HEK293 (cell line): ENCODE data around the gene MYT1.

Experiments used
- CTCF ChIA-PET: fragments of 350-600 bp; formaldehyde crosslinking; extraction: SDS; loops from one replicate; lab custom pipeline; 2021; ENCODE audit warnings: antibody characterized with exemption; lab: Yijun Ruan, JAX
- POLR2A ChIA-PET: fragments of 300-600 bp; formaldehyde crosslinking; extraction: SDS; loops from one replicate; lab custom pipeline; 2020; ENCODE audit warnings: antibody characterized with exemption, inconsistent platforms; lab: Yijun Ruan, JAX
- H3K27ac ChIP-seq: fragments of 200-500 bp; sonication (Bioruptor generic); 2 replicates; pipeline ENCODE4 v1.5.1; 2014; ENCODE audit warnings: low read depth, low read length, control low read depth, inconsistent platforms; ENCODE audit errors: extremely low read depth
- H3K36me3 ChIP-seq, 2 experiments: fragments of 200-500 bp in 1 of 2; sonication (Bioruptor generic) in 1 of 2; 1 replicate in 1 of 2; 2 replicates in 1 of 2; pipeline ENCODE4 v1.5.1; 2014 to 2017; ENCODE audit warnings: inconsistent platforms in 2 of 2, low read length in 2 of 2; ENCODE audit not compliant: control insufficient read depth in 2 of 2, insufficient read depth in 1 of 2
- H3K4me1 ChIP-seq: fragments of 200-500 bp; sonication (Bioruptor generic); 2 replicates; pipeline ENCODE4 v1.5.1; 2014; ENCODE audit warnings: mild to moderate bottlenecking, low read length, inconsistent platforms; ENCODE audit not compliant: control insufficient read depth, insufficient read depth
- H3K4me3 ChIP-seq: 2 replicates; pipeline ENCODE4 v1.5.1; 2011; ENCODE audit warnings: low read depth, mild to moderate bottlenecking, control low read depth, low read length, moderate library complexity
- H3K9me3 ChIP-seq: fragments of 200-500 bp; sonication (Bioruptor generic); 2 replicates; pipeline ENCODE4 v1.5.1; 2014; ENCODE audit warnings: low read depth, low read length, inconsistent platforms; ENCODE audit not compliant: control insufficient read depth, insufficient read depth
- GFI1B ChIP-seq: fragments of 450-650 bp; formaldehyde crosslinking; IDR thresholded peaks from 2 replicates; pipeline ENCODE4 v1.5.1; 2016; ENCODE audit warnings: missing biosample characterization, missing genetic modification characterization
- GLI2 ChIP-seq: fragments of 450-650 bp; formaldehyde crosslinking; IDR thresholded peaks from 2 replicates; pipeline ENCODE4; 2017; ENCODE audit warnings: missing biosample characterization, missing genetic modification characterization, low read depth, borderline replicate concordance
- KLF17 ChIP-seq: fragments of 450-650 bp; formaldehyde crosslinking; IDR thresholded peaks from 2 replicates; pipeline ENCODE4 v1.5.1; 2016; ENCODE audit warnings: missing biosample characterization, missing genetic modification characterization
- MYNN ChIP-seq: fragments of 450-650 bp; formaldehyde crosslinking; IDR thresholded peaks from 2 replicates; pipeline ENCODE4 v1.5.1; 2016; ENCODE audit warnings: missing biosample characterization, missing genetic modification characterization, borderline replicate concordance
- PRDM6 ChIP-seq: fragments of 450-650 bp; formaldehyde crosslinking; IDR thresholded peaks from 2 replicates; pipeline ENCODE4 v1.5.1; 2017; ENCODE audit warnings: missing biosample characterization, missing genetic modification characterization
- SCRT1 ChIP-seq: fragments of 450-650 bp; formaldehyde crosslinking; IDR thresholded peaks from 2 replicates; pipeline ENCODE4 v1.5.1; 2016; ENCODE audit warnings: missing biosample characterization, missing genetic modification characterization, borderline replicate concordance
- SCRT2 ChIP-seq: fragments of 450-650 bp; formaldehyde crosslinking; IDR thresholded peaks from 2 replicates; pipeline ENCODE4 v1.5.1; 2016; ENCODE audit warnings: missing biosample characterization, missing genetic modification characterization
- SP3 ChIP-seq: fragments of 450-650 bp; formaldehyde crosslinking; IDR thresholded peaks from 2 replicates; pipeline ENCODE4 v1.5.1; 2016; ENCODE audit warnings: missing biosample characterization, missing genetic modification characterization
- ZBTB48 ChIP-seq: fragments of 450-650 bp; formaldehyde crosslinking; IDR thresholded peaks from 2 replicates; pipeline ENCODE4 v1.5.1; 2016; ENCODE audit warnings: missing biosample characterization, missing genetic modification characterization
- ZNF138 ChIP-seq: fragments of 450-650 bp; formaldehyde crosslinking; IDR thresholded peaks from 2 replicates; pipeline ENCODE4 v1.5.1; 2016; ENCODE audit warnings: missing biosample characterization, missing genetic modification characterization, borderline replicate concordance
- ZNF146 ChIP-seq: fragments of 450-650 bp; formaldehyde crosslinking; IDR thresholded peaks from 2 replicates; pipeline ENCODE4 v1.5.1; 2016; ENCODE audit warnings: missing biosample characterization, missing genetic modification characterization
- ZNF157 ChIP-seq: fragments of 450-650 bp; formaldehyde crosslinking; IDR thresholded peaks from 2 replicates; pipeline ENCODE4 v1.5.1; 2016; ENCODE audit warnings: missing biosample characterization, missing genetic modification characterization
- ZNF174 ChIP-seq: fragments of 450-650 bp; formaldehyde crosslinking; IDR thresholded peaks from 2 replicates; pipeline ENCODE4 v1.5.0; 2017; ENCODE audit warnings: missing biosample characterization, mild to moderate bottlenecking, missing genetic modification characterization
- ZNF211 ChIP-seq: fragments of 450-650 bp; formaldehyde crosslinking; IDR thresholded peaks from 2 replicates; pipeline ENCODE4 v1.5.1; 2016; ENCODE audit warnings: low read depth, missing biosample characterization, missing genetic modification characterization
- ZNF221 ChIP-seq: fragments of 450-650 bp; formaldehyde crosslinking; IDR thresholded peaks from 2 replicates; pipeline ENCODE4 v1.5.1; 2017; ENCODE audit warnings: missing biosample characterization, missing genetic modification characterization, borderline replicate concordance
- ZNF23 ChIP-seq: fragments of 450-650 bp; formaldehyde crosslinking; IDR thresholded peaks from 2 replicates; pipeline ENCODE4 v1.5.1; 2016; ENCODE audit warnings: missing biosample characterization, missing genetic modification characterization, borderline replicate concordance
- ZNF292 ChIP-seq: fragments of 450-650 bp; formaldehyde crosslinking; IDR thresholded peaks from 2 replicates; pipeline ENCODE4 v1.5.1; 2016; ENCODE audit warnings: low read depth, missing biosample characterization, missing genetic modification characterization, borderline replicate concordance
- ZNF350 ChIP-seq: fragments of 450-650 bp; formaldehyde crosslinking; IDR thresholded peaks from 2 replicates; pipeline ENCODE4 v1.5.0; 2017; ENCODE audit warnings: missing biosample characterization, mild to moderate bottlenecking, missing genetic modification characterization
- ZNF362 ChIP-seq: fragments of 450-650 bp; formaldehyde crosslinking; IDR thresholded peaks from 2 replicates; pipeline ENCODE4 v1.5.1; 2016; ENCODE audit warnings: missing biosample characterization, missing genetic modification characterization
- ZNF394 ChIP-seq: fragments of 450-650 bp; formaldehyde crosslinking; IDR thresholded peaks from 2 replicates; pipeline ENCODE4 v1.5.1; 2016; ENCODE audit warnings: missing biosample characterization, missing genetic modification characterization, mild to moderate bottlenecking, moderate library complexity, borderline replicate concordance
- ZNF426 ChIP-seq: fragments of 450-650 bp; formaldehyde crosslinking; IDR thresholded peaks from 2 replicates; pipeline ENCODE4 v1.5.1; 2017; ENCODE audit warnings: missing biosample characterization, missing genetic modification characterization, mild to moderate bottlenecking, inconsistent platforms, moderate library complexity
- ZNF549 ChIP-seq: fragments of 450-650 bp; IDR thresholded peaks from 2 replicates; pipeline ENCODE4 v1.5.1; 2018; ENCODE audit warnings: missing biosample characterization, missing genetic modification characterization, mild to moderate bottlenecking, inconsistent platforms, moderate library complexity
- ZNF558 ChIP-seq: fragments of 450-650 bp; formaldehyde crosslinking; IDR thresholded peaks from 2 replicates; pipeline ENCODE4 v1.5.1; 2016; ENCODE audit warnings: missing biosample characterization, missing genetic modification characterization
- ZNF596 ChIP-seq: fragments of 450-650 bp; IDR thresholded peaks from 2 replicates; pipeline ENCODE4 v1.5.0; 2018; ENCODE audit warnings: missing biosample characterization, mild to moderate bottlenecking, missing genetic modification characterization, moderate library complexity
- ZNF610 ChIP-seq: fragments of 450-650 bp; formaldehyde crosslinking; IDR thresholded peaks from 2 replicates; pipeline ENCODE4 v1.5.1; 2016; ENCODE audit warnings: missing biosample characterization, missing genetic modification characterization, borderline replicate concordance
- ZNF623 ChIP-seq: fragments of 450-650 bp; formaldehyde crosslinking; IDR thresholded peaks from 2 replicates; pipeline ENCODE4 v1.5.1; 2016; ENCODE audit warnings: missing biosample characterization, missing genetic modification characterization
- ZNF660 ChIP-seq: fragments of 450-650 bp; IDR thresholded peaks from 2 replicates; pipeline ENCODE4 v1.5.1; 2018; ENCODE audit warnings: missing biosample characterization, mild to moderate bottlenecking, missing genetic modification characterization
- ZNF701 ChIP-seq: fragments of 450-650 bp; formaldehyde crosslinking; IDR thresholded peaks from 2 replicates; pipeline ENCODE4 v1.5.1; 2016; ENCODE audit warnings: missing biosample characterization, missing genetic modification characterization
- ZNF785 ChIP-seq: fragments of 450-650 bp; formaldehyde crosslinking; IDR thresholded peaks from 2 replicates; pipeline ENCODE4 v1.5.1; 2016; ENCODE audit warnings: missing biosample characterization, missing genetic modification characterization
- ZNF792 ChIP-seq: fragments of 450-650 bp; formaldehyde crosslinking; IDR thresholded peaks from 2 replicates; pipeline ENCODE4 v1.5.1; 2016; ENCODE audit warnings: missing biosample characterization, missing genetic modification characterization
- ZNF843 ChIP-seq: fragments of 450-650 bp; formaldehyde crosslinking; IDR thresholded peaks from 2 replicates; pipeline ENCODE4 v1.5.1; 2016; ENCODE audit warnings: missing biosample characterization, missing genetic modification characterization
- ZSCAN4 ChIP-seq: fragments of 450-650 bp; formaldehyde crosslinking; IDR thresholded peaks from 2 replicates; pipeline ENCODE4 v1.5.1; 2017; ENCODE audit warnings: missing biosample characterization, missing genetic modification characterization
- ZSCAN5A ChIP-seq: fragments of 450-650 bp; formaldehyde crosslinking; IDR thresholded peaks from 2 replicates; pipeline ENCODE4 v1.5.1; 2016; ENCODE audit warnings: missing biosample characterization, missing genetic modification characterization

MYT1 gene

GRCh38 chr20:64196847-64197306, 32.6 kb downstream of the MYT1 start:
- CTCF ChIA-PET: no interaction called here
- no peak overlapping the region for H3K4me3 ChIP-seq
- no peak overlapping the region for H3K27ac ChIP-seq
- POLR2A ChIA-PET: no interaction called here
- no peak for TF ChIP-seq ZNF426
- no peak for TF ChIP-seq ZNF549 (tag by site-specific recombination)
- no peak for TF ChIP-seq ZSCAN5A (tag by site-specific recombination)
- no peak for TF ChIP-seq KLF17 (tag by site-specific recombination)
- no peak for TF ChIP-seq ZNF785 (tag by site-specific recombination)
- no peak for TF ChIP-seq SCRT2 (tag by site-specific recombination)
- TF ChIP-seq ZNF350 (tag by site-specific recombination): no peak
- no peak for TF ChIP-seq ZNF843 (tag by site-specific recombination)
- TF ChIP-seq GFI1B: no peak
- no peak for TF ChIP-seq ZNF660 (tag by site-specific recombination)
- TF ChIP-seq ZNF174 (tag by site-specific recombination): no peak
- TF ChIP-seq ZSCAN4 (tag by site-specific recombination): no peak
- no peak for TF ChIP-seq ZNF623 (tag by site-specific recombination)
- TF ChIP-seq ZBTB48 (tag by site-specific recombination): no peak
- no peak for TF ChIP-seq ZNF394
- no peak for TF ChIP-seq ZNF558 (tag by site-specific recombination)
- H3K9me3 ChIP-seq: no peaks in the 10 kb centered on the region
- no peaks in the 10 kb centered on the region for H3K36me3 ChIP-seq
- H3K4me1 ChIP-seq: no peaks in the 10 kb centered on the region

GRCh38 chr20:64198347-64198746, 34.1 kb downstream of the MYT1 start:
- ChIA-PET CTCF (no interaction called here), POLR2A (no interaction called here)
- H3K4me1 ChIP-seq: no peaks in the 10 kb centered on the region
- H3K36me3 ChIP-seq: no peaks in the 10 kb centered on the region
- H3K4me3 ChIP-seq: no peak overlapping the region
- no peaks in the 10 kb centered on the region for H3K9me3 ChIP-seq
- H3K27ac ChIP-seq: no peak overlapping the region
- TF ChIP-seq GLI2 (tag by site-specific recombination) (no peak), PRDM6 (no peak), ZNF610 (no peak), SP3 (tag by site-specific recombination) (no peak), ZNF146 (no peak), MYNN (no peak), ZNF292 (tag by site-specific recombination) (no peak), ZNF362 (tag by site-specific recombination) (no peak), ZNF23 (tag by site-specific recombination) (no peak), ZNF138 (no peak), ZNF221 (tag by site-specific recombination) (no peak), ZNF596 (tag by site-specific recombination) (no peak), ZNF211 (tag by site-specific recombination) (no peak), SCRT1 (no peak), ZNF701 (tag by site-specific recombination) (no peak), ZNF157 (tag by site-specific recombination) (no peak), ZNF792 (tag by site-specific recombination) (no peak)
